Brain microvascular endothelial cell (primary cell): ENCODE results near the gene KLF13.
"Not testable (repeated sequence)": the region's sequence is repeated elsewhere in the genome, so short reads cannot be mapped to it uniquely, and the experiment has no call there.

ENCODE experiments used
- DNase-seq: peaks from one replicate; pipeline ENCODE4 v3.0.0-alpha.2; 2020
- H3K27ac ChIP-seq: fragments of 250-450 bp; sonication (Bioruptor Pico); 2 replicates; pipeline ENCODE4 v1.5.1; 2020; ENCODE audit warnings: mild to moderate bottlenecking, moderate library complexity
- H3K27me3 ChIP-seq: fragments of 250-450 bp; sonication (Bioruptor Pico); replicated peaks from 2 replicates; pipeline ENCODE4 v1.5.1; 2020; ENCODE audit warnings: mild to moderate bottlenecking
- H3K36me3 ChIP-seq: fragments of 250-450 bp; sonication (Bioruptor Pico); replicated peaks from 2 replicates; pipeline ENCODE4 v1.5.1; 2020; ENCODE audit warnings: mild to moderate bottlenecking
- H3K4me3 ChIP-seq: 2 replicates; pipeline ENCODE4 v1.5.1; 2011; ENCODE audit warnings: low read depth, mild to moderate bottlenecking, control low read depth, low read length, moderate library complexity
- in situ Hi-C: cut with HindIII; loops from 2 replicates; pipeline ENCODE4 v1.10.0; 2017; ENCODE audit warnings: low sequenced_read_pairs, low pct_ligation_motif_present
- TF ChIP-seq, protein P1 (sequence below): IDR thresholded peaks from 2 replicates; pipeline ENCODE4 v1.5.1; 2011; ENCODE audit warnings: low read depth, mild to moderate bottlenecking, moderate library complexity, low read length, control low read depth, inconsistent platforms; ENCODE audit errors: missing control alignments

The KLF13 gene

GRCh38 chr15:31349233-31350141, 22.9 kb downstream of the KLF13 start:
- TF ChIP-seq, protein P1, sequence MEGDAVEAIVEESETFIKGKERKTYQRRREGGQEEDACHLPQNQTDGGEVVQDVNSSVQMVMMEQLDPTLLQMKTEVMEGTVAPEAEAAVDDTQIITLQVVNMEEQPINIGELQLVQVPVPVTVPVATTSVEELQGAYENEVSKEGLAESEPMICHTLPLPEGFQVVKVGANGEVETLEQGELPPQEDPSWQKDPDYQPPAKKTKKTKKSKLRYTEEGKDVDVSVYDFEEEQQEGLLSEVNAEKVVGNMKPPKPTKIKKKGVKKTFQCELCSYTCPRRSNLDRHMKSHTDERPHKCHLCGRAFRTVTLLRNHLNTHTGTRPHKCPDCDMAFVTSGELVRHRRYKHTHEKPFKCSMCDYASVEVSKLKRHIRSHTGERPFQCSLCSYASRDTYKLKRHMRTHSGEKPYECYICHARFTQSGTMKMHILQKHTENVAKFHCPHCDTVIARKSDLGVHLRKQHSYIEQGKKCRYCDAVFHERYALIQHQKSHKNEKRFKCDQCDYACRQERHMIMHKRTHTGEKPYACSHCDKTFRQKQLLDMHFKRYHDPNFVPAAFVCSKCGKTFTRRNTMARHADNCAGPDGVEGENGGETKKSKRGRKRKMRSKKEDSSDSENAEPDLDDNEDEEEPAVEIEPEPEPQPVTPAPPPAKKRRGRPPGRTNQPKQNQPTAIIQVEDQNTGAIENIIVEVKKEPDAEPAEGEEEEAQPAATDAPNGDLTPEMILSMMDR, result no peak
- Histone ChIP-seq H3K27ac (no peak overlapping the region), H3K4me3 (no peak overlapping the region), H3K27me3 (no peaks in the 10 kb centered on the region), H3K36me3 (peaks cover 2% of the 10 kb centered on the region)
- DNase-seq, result no peak
- in situ Hi-C loops, result no loop called here

- H3K27me3 ChIP-seq, result no peaks in the 10 kb centered on the region
- H3K27ac ChIP-seq, result no peak overlapping the region
- in situ Hi-C loops, result no loop called here
- DNase-seq, result no peak
- no peak overlapping the region for H3K4me3 ChIP-seq
- TF ChIP-seq, protein P1, result no peak
- peaks cover 2% of the 10 kb centered on the region for H3K36me3 ChIP-seq
Observed at GRCh38 chr15:31350771-31351170, 24.1 kb downstream of the KLF13 start.

DNA sequence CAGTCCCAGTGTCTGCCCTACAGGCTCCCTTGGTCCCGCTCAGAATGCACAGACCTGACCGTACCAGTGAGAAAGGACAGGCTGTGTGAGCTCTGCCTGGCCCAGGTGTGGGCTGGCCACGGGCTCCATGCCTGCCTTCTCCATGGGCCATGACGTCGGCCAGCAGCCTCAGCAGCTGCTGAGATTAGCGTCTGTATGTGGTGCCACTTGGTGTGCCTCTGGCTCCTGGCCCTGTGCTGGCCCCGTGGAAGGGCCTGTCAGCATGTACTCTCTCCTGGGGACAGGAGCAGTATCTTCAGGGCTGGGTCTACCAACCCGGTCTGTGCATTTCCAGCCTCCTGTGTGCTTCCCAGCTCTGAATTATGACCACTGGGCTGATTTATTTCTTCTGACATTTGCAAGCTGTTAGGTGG, 25.7 kb downstream of the KLF13 start:
- peaks cover 2% of the 10 kb centered on the region for H3K36me3 ChIP-seq
- in situ Hi-C loops, result no loop called here
- TF ChIP-seq, protein P1, result no peak
- H3K27ac ChIP-seq, result no peak overlapping the region
- H3K27me3 ChIP-seq, result no peaks in the 10 kb centered on the region
- H3K4me3 ChIP-seq, result no peak overlapping the region
- DNase-seq, result no peak

- H3K27ac ChIP-seq, result peak overlapping the region; percentile 30
- TF ChIP-seq, protein P1, result no peak
- in situ Hi-C loops, result no loop called here
Observed at GRCh38 chr15:31352911-31353811, 26.5 kb downstream of the KLF13 start.

DNA sequence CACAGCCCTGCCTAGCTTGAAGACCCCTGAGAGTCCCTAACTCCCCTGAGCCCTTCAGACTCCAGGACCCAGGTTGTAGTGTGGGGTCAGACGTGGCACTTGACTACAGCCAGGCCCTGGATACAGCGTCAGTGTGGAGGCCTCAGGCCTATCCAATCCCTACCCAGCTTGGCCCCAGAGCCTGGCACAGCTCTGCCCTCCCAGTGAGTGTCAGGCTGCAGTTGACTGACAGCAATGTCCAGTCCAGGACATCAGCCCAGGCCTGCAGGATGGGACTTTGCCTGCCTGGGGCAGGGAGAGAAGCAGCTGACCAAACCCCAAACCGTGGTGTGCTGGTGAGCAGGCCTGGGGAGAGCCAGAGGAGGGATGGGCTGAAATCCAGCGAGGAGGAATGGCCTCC, 27.3 kb downstream of the KLF13 start:
- peaks cover under 1% of the 10 kb centered on the region for H3K36me3 ChIP-seq
- no peak overlapping the region for H3K4me3 ChIP-seq
- TF ChIP-seq, protein P1, result no peak
- no peak for DNase-seq
- in situ Hi-C loops, result no loop called here
- no peaks in the 10 kb centered on the region for H3K27me3 ChIP-seq
- H3K27ac ChIP-seq, result peak overlapping the region; percentile 30

More at GRCh38 chr15:31352911-31353811, 26.5 kb downstream of the KLF13 start:
- peak; percentile 62 for DNase-seq
- H3K27me3 ChIP-seq, result no peaks in the 10 kb centered on the region
- H3K4me3 ChIP-seq, result no peak overlapping the region
- H3K36me3 ChIP-seq, result peaks cover 2% of the 10 kb centered on the region

GRCh38 chr15:31356097-31356496, 29.5 kb downstream of the KLF13 start:
- DNase-seq, H3K4me3 ChIP-seq, H3K27me3 ChIP-seq, H3K27ac ChIP-seq, in situ Hi-C loops, H3K36me3 ChIP-seq: not testable (repeated sequence)
